Natural killer cell (primary cell): ENCODE measurements around the gene WWC1. TPM values are rescaled to one million over a fixed set of nuclear protein-coding genes. Genes with fewer than 3 reads are reported as not detected.

Source experiments
- ATAC-seq, 3 donors: fragments of 150-1000 bp in 2 of 3; fragments of 200-7000 bp in 1 of 3; cut with Tn5 transposase; 1 replicate in 1 of 3; 2 replicates in 2 of 3; pipeline ENCODE4 v1.10.0; 2021; ENCODE audit warnings: mild to moderate bottlenecking in 2 of 3, moderate library complexity in 2 of 3
- DNase-seq, 2 donors: peaks; one replicate each; pipeline versions ENCODE4 v3.0.0 to v3.0.0-alpha.2; 2013 to 2021; ENCODE audit warnings: mixed read lengths in 1 of 2
- H3K27ac ChIP-seq: one replicate; pipeline ENCODE4 v1.5.1; 2013; ENCODE audit warnings: mild to moderate bottlenecking, low read length
- H3K27me3 ChIP-seq: one replicate; pipeline ENCODE4 v1.6.1; 2013; ENCODE audit warnings: low read length; ENCODE audit not compliant: control insufficient read depth, insufficient read depth
- H3K36me3 ChIP-seq: one replicate; pipeline ENCODE4 v1.6.1; 2013; ENCODE audit warnings: low read length; ENCODE audit not compliant: control insufficient read depth, insufficient read depth
- H3K4me1 ChIP-seq: one replicate; pipeline ENCODE4 v1.6.1; 2013; ENCODE audit warnings: low read length; ENCODE audit not compliant: control insufficient read depth, insufficient read depth
- H3K4me3 ChIP-seq: one replicate; pipeline ENCODE4 v1.5.1; 2013; ENCODE audit warnings: low read length
- H3K9me3 ChIP-seq: one replicate; pipeline ENCODE4 v1.6.1; 2013; ENCODE audit warnings: low read length; ENCODE audit not compliant: control insufficient read depth, insufficient read depth
- H3K27ac Mint-ChIP-seq, 2 donors: one replicate each; pipeline ENCODE4 v1.8.0; 2022; ENCODE audit warnings: mild to moderate bottlenecking in 2 of 2, mixed read lengths in 2 of 2, moderate library complexity in 1 of 2
- H3K27me3 Mint-ChIP-seq, 2 donors: one replicate each; pipeline ENCODE4 v1.8.0; 2022; ENCODE audit warnings: low read depth in 2 of 2, mixed read lengths in 2 of 2
- H3K36me3 Mint-ChIP-seq: one replicate; pipeline ENCODE4 v1.8.0; 2022; ENCODE audit warnings: mixed read lengths
- H3K4me1 Mint-ChIP-seq, 2 donors: one replicate each; pipeline ENCODE4 v1.8.0; 2022; ENCODE audit warnings: mixed read lengths in 2 of 2
- H3K4me3 Mint-ChIP-seq: one replicate; pipeline ENCODE4 v1.8.0; 2022; ENCODE audit warnings: mild to moderate bottlenecking, moderate library complexity, mixed read lengths
- H3K9me3 Mint-ChIP-seq, 2 donors: one replicate each; pipeline ENCODE4 v1.8.0; 2022; ENCODE audit warnings: mixed read lengths in 2 of 2
- CTCF ChIP-seq: fragments of 200-600 bp; IDR thresholded peaks from one replicate; pipeline ENCODE4 v1.8.0; 2022; ENCODE audit warnings: antibody characterized with exemption
- WGBS: methylation state at CpG from one replicate; pipeline ENCODE4 v1.1.7; 2013; ENCODE audit warnings: missing lambda C conversion rate; ENCODE audit not compliant: insufficient coverage; 5-methylcytosine and 5-hydroxymethylcytosine counted together
- intact Hi-C: fragments of 100-400 bp; cut with micrococcal nuclease; formaldehyde crosslinking; loops from one replicate; pipeline ENCODE4 v1.14.2; 2022
- total RNA-seq, 4 donors: library from RNA; stranded (reverse); fragments of 120-200 nt in 1 of 4; gene quantifications; one replicate each; pipeline versions ENCODE4 v1.2.3 to v1.2.4, GENCODE V29; 2013 to 2022

WWC1 gene
- total RNA-seq, 3 donors from 2014 or later (not counting 1 experiment from before 2014, with no cell fraction given): 0.42 to 0.66 (median 0.53) TPM

- Mint-ChIP-seq H3K27me3 (peaks cover 9 to 16% of the 10 kb centered on the region in 2 donors), H3K36me3 (no peaks in the 10 kb centered on the region), H3K27ac (no peak overlapping the region), H3K9me3 (no peaks in the 10 kb centered on the region), H3K4me1 (no peaks in the 10 kb centered on the region), H3K4me3 (no peak overlapping the region)
- intact Hi-C loops: no loop called here
- ATAC-seq (no peak), DNase-seq (no peak)
- H3K4me3 ChIP-seq: no peak overlapping the region
- no peaks in the 10 kb centered on the region for H3K27me3 ChIP-seq
- WGBS: no CpG with 5 or more reads among the region's 1 CpG
- TF ChIP-seq CTCF: no peak
- H3K9me3 ChIP-seq: no peaks in the 10 kb centered on the region
- H3K4me1 ChIP-seq: no peaks in the 10 kb centered on the region
- no peak overlapping the region for H3K27ac ChIP-seq
- no peaks in the 10 kb centered on the region for H3K36me3 ChIP-seq
These were observed 49.0 kb downstream of the WWC1 start for GRCh38 chr5:168340487-168340886.

GRCh38 chr5:168341178-168341577 lies 49.7 kb downstream of the WWC1 start:
- no peak overlapping the region for H3K27ac ChIP-seq
- H3K27me3 ChIP-seq: no peaks in the 10 kb centered on the region
- H3K36me3 ChIP-seq: no peaks in the 10 kb centered on the region
- H3K4me3 ChIP-seq: no peak overlapping the region
- H3K9me3 ChIP-seq: no peaks in the 10 kb centered on the region
- ATAC-seq (no peak), DNase-seq (no peak)
- Mint-ChIP-seq H3K27me3 (peaks cover 9 to 23% of the 10 kb centered on the region in 2 donors), H3K4me3 (no peak overlapping the region), H3K36me3 (no peaks in the 10 kb centered on the region), H3K27ac (no peak overlapping the region), H3K9me3 (no peaks in the 10 kb centered on the region), H3K4me1 (no peaks in the 10 kb centered on the region)
- no peaks in the 10 kb centered on the region for H3K4me1 ChIP-seq
- intact Hi-C loops: no loop called here
- 86% methylated on average over 2 of the region's 2 CpGs for WGBS
- no peak for TF ChIP-seq CTCF

GRCh38 chr5:168342151-168342825 lies 50.8 kb downstream of the WWC1 start:
- H3K9me3 Mint-ChIP-seq: no peaks in the 10 kb centered on the region
- Histone ChIP-seq H3K27me3 (no peaks in the 10 kb centered on the region), H3K4me1 (no peaks in the 10 kb centered on the region), H3K9me3 (no peaks in the 10 kb centered on the region), H3K36me3 (no peaks in the 10 kb centered on the region), H3K4me3 (no peak overlapping the region), H3K27ac (no peak overlapping the region)
- DNase-seq: no peak
- 89% methylated on average over 6 of the region's 6 CpGs for WGBS
- H3K27me3 Mint-ChIP-seq: peaks cover 10 to 26% of the 10 kb centered on the region in 2 donors
- ATAC-seq: no peak
- H3K36me3 Mint-ChIP-seq: no peaks in the 10 kb centered on the region
- no peak overlapping the region for H3K4me3 Mint-ChIP-seq
- TF ChIP-seq CTCF: no peak
- H3K4me1 Mint-ChIP-seq: no peaks in the 10 kb centered on the region
- H3K27ac Mint-ChIP-seq: no peak overlapping the region
- intact Hi-C loops: no loop called here

GRCh38 chr5:168342985-168343384 lies 51.5 kb downstream of the WWC1 start:
- Mint-ChIP-seq H3K4me3 (no peak overlapping the region), H3K27me3 (peaks cover 6 to 24% of the 10 kb centered on the region in 2 donors), H3K36me3 (no peaks in the 10 kb centered on the region), H3K9me3 (no peaks in the 10 kb centered on the region), H3K27ac (no peak overlapping the region), H3K4me1 (no peaks in the 10 kb centered on the region)
- Histone ChIP-seq H3K9me3 (no peaks in the 10 kb centered on the region), H3K27ac (no peak overlapping the region), H3K4me3 (no peak overlapping the region), H3K36me3 (no peaks in the 10 kb centered on the region), H3K27me3 (no peaks in the 10 kb centered on the region), H3K4me1 (no peaks in the 10 kb centered on the region)
- no peak for TF ChIP-seq CTCF
- intact Hi-C loops: no loop called here
- DNase-seq (no peak), ATAC-seq (no peak)
- WGBS: 89% methylated on average over 3 of the region's 3 CpGs
